DOHH2 (cell line): ENCODE measurements around the gene ACOT6.
"Not testable (repeated sequence)": the region's sequence is repeated elsewhere in the genome, so short reads cannot be mapped to it uniquely, and the experiment has no call there.

ENCODE experiments used
- H3F3A ChIP-seq: fragments of 200-600 bp; sonication (generic), shearing (Covaris generic); 2 replicates; pipeline ENCODE4 v1.6.0; 2016; ENCODE audit warnings: antibody characterized with exemption, mild to moderate bottlenecking; ENCODE audit not compliant: control insufficient read depth, insufficient read depth
- H3K27ac ChIP-seq: fragments of 200-600 bp; sonication (generic); 2 replicates; pipeline ENCODE4 v1.5.1; 2014; ENCODE audit warnings: low read depth, mild to moderate bottlenecking, low read length, moderate library complexity
- H3K27me3 ChIP-seq: fragments of 200-600 bp; sonication (generic); 2 replicates; pipeline ENCODE4 v1.6.1; 2014; ENCODE audit warnings: mild to moderate bottlenecking, low read length, mixed read lengths; ENCODE audit not compliant: control insufficient read depth
- H3K36me3 ChIP-seq: fragments of 200-600 bp; sonication (generic); 2 replicates; pipeline ENCODE4 v1.6.1; 2014; ENCODE audit warnings: mild to moderate bottlenecking, low read length, moderate library complexity, mixed read lengths; ENCODE audit not compliant: control insufficient read depth
- H3K4me1 ChIP-seq: fragments of 200-600 bp; sonication (generic); 2 replicates; pipeline ENCODE4 v1.6.1; 2014; ENCODE audit warnings: mild to moderate bottlenecking, low read length, mixed read lengths; ENCODE audit not compliant: control insufficient read depth
- H3K4me2 ChIP-seq: fragments of 200-600 bp; sonication (generic); 2 replicates; pipeline ENCODE4 v1.6.0; 2014; ENCODE audit warnings: mild to moderate bottlenecking, low read length, moderate library complexity
- H3K4me3 ChIP-seq: fragments of 200-600 bp; sonication (generic); 2 replicates; pipeline ENCODE4 v1.5.1; 2014; ENCODE audit warnings: mild to moderate bottlenecking, low read length, mixed read lengths
- H3K79me2 ChIP-seq: fragments of 200-600 bp; sonication (generic); 2 replicates; pipeline ENCODE4 v1.6.1; 2014; ENCODE audit warnings: mild to moderate bottlenecking, low read length, mixed read lengths; ENCODE audit not compliant: control insufficient read depth
- H3K9me2 ChIP-seq: fragments of 200-600 bp; sonication (generic); replicated peaks from 2 replicates; pipeline ENCODE4 v1.6.1; 2014; ENCODE audit warnings: mild to moderate bottlenecking, low read length, mixed read lengths; ENCODE audit not compliant: control insufficient read depth
- H3K9me3 ChIP-seq: fragments of 200-600 bp; sonication (generic); 2 replicates; pipeline ENCODE4 v1.6.1; 2014; ENCODE audit warnings: antibody characterized with exemption, low read length, mixed read lengths; ENCODE audit not compliant: control insufficient read depth, insufficient read depth
- H4K20me1 ChIP-seq: fragments of 200-600 bp; sonication (generic); 2 replicates; pipeline ENCODE4 v1.6.0; 2014; ENCODE audit warnings: low read depth, mild to moderate bottlenecking, antibody characterized with exemption, low read length, moderate library complexity; ENCODE audit not compliant: control insufficient read depth, insufficient read depth
- CTCF ChIP-seq: fragments of 200-600 bp; sonication (generic); IDR thresholded peaks from one replicate; pipeline ENCODE4 v1.5.1; 2014; ENCODE audit warnings: antibody characterized with exemption, mild to moderate bottlenecking, low read depth, low read length; ENCODE audit not compliant: poor library complexity, severe bottlenecking
- EZH2phosphoT487 ChIP-seq: fragments of 200-600 bp; sonication (generic); IDR thresholded peaks from 2 replicates; pipeline ENCODE4 v1.6.1; 2017; ENCODE audit warnings: borderline replicate concordance, mild to moderate bottlenecking, antibody characterized with exemption, low read length, moderate library complexity, mixed read lengths

ACOT6 gene

GRCh38 chr14:73567951-73568885 lies 44.1 kb upstream of the ACOT6 start:
- Histone ChIP-seq H3K79me2 (no peaks in the 10 kb centered on the region), H3F3A (no peaks in the 10 kb centered on the region), H3K27me3 (peaks cover 16% of the 10 kb centered on the region), H3K27ac (no peak overlapping the region), H3K4me2 (peak overlapping the region; percentile 62), H4K20me1 (no peaks in the 10 kb centered on the region), H3K4me3 (peak overlapping the region; percentile 57), H3K9me3 (peaks cover 4% of the 10 kb centered on the region; the same call in 1 of the 2 replicates), H3K36me3 (no peaks in the 10 kb centered on the region), H3K9me2 (no peaks in the 10 kb centered on the region), H3K4me1 (peaks cover 17% of the 10 kb centered on the region)
- TF ChIP-seq CTCF (no peak), EZH2phosphoT487 (no peak)

- not testable (repeated sequence) for H3F3A ChIP-seq, H3K27ac ChIP-seq, H3K9me3 ChIP-seq, H3K36me3 ChIP-seq, H3K79me2 ChIP-seq, H4K20me1 ChIP-seq, H3K9me2 ChIP-seq
- peaks cover 17% of the 10 kb centered on the region for H3K4me1 ChIP-seq
- H3K4me2 ChIP-seq: peak overlapping the region; percentile 62
- H3K27me3 ChIP-seq: peaks cover 16% of the 10 kb centered on the region
- peak overlapping the region; percentile 57 for H3K4me3 ChIP-seq
These were observed 43.5 kb upstream of the ACOT6 start for GRCh38 chr14:73568886-73569184.

- Histone ChIP-seq H3K4me3 (peak within 1 kb of the TSS; percentile 57), H3K4me2 (peak within 1 kb of the TSS; percentile 62), H3K27me3 (peaks cover 16% of the 10 kb centered on the region), H3K4me1 (peaks cover 17% of the 10 kb centered on the region)
- not testable (repeated sequence) for H3K9me3 ChIP-seq, H3K36me3 ChIP-seq, H3K79me2 ChIP-seq, H3K27ac ChIP-seq, H3F3A ChIP-seq, H3K9me2 ChIP-seq, H4K20me1 ChIP-seq
These were observed 42.9 kb upstream of the ACOT6 start, which contains the start of gene ACOT2 for GRCh38 chr14:73569185-73569958. TSS of gene ACOT2 (plus strand) at chr14:73569213. CDS start at chr14:73569241, 28 bp downstream.

GRCh38 chr14:73570913-73571312 lies 41.4 kb upstream of the ACOT6 start:
- Histone ChIP-seq H3K4me1 (peaks cover 17% of the 10 kb centered on the region), H3K27me3 (peaks cover 16% of the 10 kb centered on the region)
- peak; percentile 67 for TF ChIP-seq CTCF
- H3K4me3 ChIP-seq, H4K20me1 ChIP-seq, H3K36me3 ChIP-seq, H3K9me3 ChIP-seq, H3K4me2 ChIP-seq, H3F3A ChIP-seq, H3K9me2 ChIP-seq, H3K27ac ChIP-seq, H3K79me2 ChIP-seq: not testable (repeated sequence)

- H4K20me1 ChIP-seq, H3K9me2 ChIP-seq, H3K79me2 ChIP-seq, H3K27ac ChIP-seq, H3K36me3 ChIP-seq, H3K9me3 ChIP-seq, H3K4me2 ChIP-seq, H3F3A ChIP-seq, H3K4me3 ChIP-seq: not testable (repeated sequence)
- peaks cover 16% of the 10 kb centered on the region for H3K27me3 ChIP-seq
- peaks cover 17% of the 10 kb centered on the region for H3K4me1 ChIP-seq
These were observed 39.3 kb upstream of the ACOT6 start for GRCh38 chr14:73573034-73573433.

- not testable (repeated sequence) for H3K79me2 ChIP-seq, H3K9me3 ChIP-seq, H3K9me2 ChIP-seq, H3F3A ChIP-seq, H4K20me1 ChIP-seq, H3K27ac ChIP-seq, H3K4me2 ChIP-seq, H3K36me3 ChIP-seq, H3K4me3 ChIP-seq
- H3K4me1 ChIP-seq: peaks cover 16% of the 10 kb centered on the region
- H3K27me3 ChIP-seq: peaks cover 13% of the 10 kb centered on the region
These were observed 38.6 kb upstream of the ACOT6 start for GRCh38 chr14:73573740-73574139.
